K562 (cell line): Measurements from ENCODE around the gene POLDIP3. TPM values are rescaled to one million over a fixed set of nuclear protein-coding genes. Genes with fewer than 3 reads are reported as not detected.

Source experiments
- ATAC-seq: fragments of 200-7000 bp; cut with Tn5 transposase; 3 replicates; pipeline ENCODE4 v1.9.1; 2020; ENCODE audit warnings: moderate library complexity
- BruUV-seq: library from RNA; stranded (reverse); fragments of 400-500 nt; replicated peaks from 2 replicates; lab custom pipeline; 2021; lab: Mats Ljungman, UMichigan
- CTCF ChIA-PET: fragments of 300-600 bp; formaldehyde crosslinking; extraction: SDS; loops from one replicate; lab custom pipeline; 2021; ENCODE audit warnings: low intra/inter-chr PET ratio; lab: Yijun Ruan, JAX
- POLR2A ChIA-PET: fragments of 300-600, 350-650 bp; sonication (Branson Sonifier 250); formaldehyde crosslinking; extraction: SDS; loops from one replicate; lab custom pipeline; 2021; ENCODE audit warnings: antibody characterized with exemption, inconsistent platforms; lab: Yijun Ruan, JAX
- DNase-seq, 4 experiments: peaks; one replicate each; pipeline versions ENCODE4 v3.0.0 to v3.0.0-alpha.2; 2011 to 2018; ENCODE audit warnings: low spot score in 3 of 4, mixed read lengths in 3 of 4; ENCODE audit errors: extremely low read depth in 1 of 4
- FAIRE-seq: peaks from 2 replicates; lab custom pipeline; 2011; peaks lifted over from hg19 to GRCh38; lab: Jason Lieb, UNC
- H2AFZ ChIP-seq: 2 replicates; pipeline ENCODE4 v1.6.0; 2011; ENCODE audit warnings: low read depth, low read length, control low read depth, inconsistent platforms
- H3K27ac ChIP-seq: fragments of 200-600 bp; 3 replicates; pipeline ENCODE4 v1.8.0; 2011; ENCODE audit warnings: low read depth, mild to moderate bottlenecking, control low read depth, inconsistent platforms, low read length, moderate library complexity, mixed read lengths; ENCODE audit errors: extremely low read depth
- H3K27me3 ChIP-seq, 2 experiments: fragments of 300-600 bp in 1 of 2; 2 replicates in 1 of 2; 3 replicates in 1 of 2; pipeline versions ENCODE4 v1.6.0 to v1.8.0; 2011; ENCODE audit warnings: inconsistent platforms in 2 of 2, low read length in 2 of 2, mild to moderate bottlenecking in 1 of 2, mixed read lengths in 1 of 2, moderate library complexity in 1 of 2; ENCODE audit not compliant: control insufficient read depth in 2 of 2, insufficient read depth in 2 of 2
- H3K36me3 ChIP-seq: fragments of 300-600 bp; 3 replicates; pipeline ENCODE4 v1.8.0; 2011; ENCODE audit warnings: mild to moderate bottlenecking, low read length, inconsistent platforms; ENCODE audit not compliant: control insufficient read depth, insufficient read depth
- H3K4me1 ChIP-seq, 2 experiments: fragments of 200-600 bp in 1 of 2; replicated peaks in 1 of 2; 2 replicates in 1 of 2; 3 replicates in 1 of 2; pipeline versions ENCODE4 v1.5.1 to v1.8.0; 2011; ENCODE audit warnings: inconsistent platforms in 2 of 2, low read length in 2 of 2, mild to moderate bottlenecking in 1 of 2, mixed read lengths in 1 of 2, moderate library complexity in 1 of 2; ENCODE audit not compliant: control insufficient read depth in 2 of 2, insufficient read depth in 2 of 2
- H3K4me2 ChIP-seq: 2 replicates; pipeline ENCODE4 v1.6.1; 2011; ENCODE audit warnings: low read length, control low read depth, inconsistent platforms, mixed read lengths; ENCODE audit not compliant: insufficient read depth
- H3K4me3 ChIP-seq: fragments of 200-600 bp; sonication (generic), shearing (Covaris generic); 2 replicates; pipeline ENCODE4 v1.5.1; 2016; ENCODE audit warnings: control low read depth, inconsistent platforms
- H3K79me2 ChIP-seq: fragments of 200-600 bp; 3 replicates; pipeline ENCODE4 v1.8.0; 2011; ENCODE audit warnings: low read length, inconsistent platforms; ENCODE audit not compliant: control insufficient read depth, insufficient read depth
- H3K9ac ChIP-seq, 2 experiments: 2 replicates each; pipeline versions ENCODE4 v1.6.0 to v1.6.1; 2011; ENCODE audit warnings: low read depth in 2 of 2, low read length in 2 of 2, control low read depth in 1 of 2, inconsistent platforms in 1 of 2, mild to moderate bottlenecking in 1 of 2, mixed read lengths in 1 of 2; ENCODE audit not compliant: insufficient read depth in 1 of 2
- H3K9me1 ChIP-seq: one replicate; pipeline ENCODE4 v1.6.0; 2011; ENCODE audit warnings: inconsistent platforms, mild to moderate bottlenecking, low read length, moderate library complexity; ENCODE audit not compliant: control insufficient read depth, insufficient read depth
- H3K9me3 ChIP-seq: replicated peaks from 2 replicates; pipeline ENCODE4 v1.5.1; 2011; ENCODE audit warnings: low read depth, low read length, inconsistent platforms; ENCODE audit not compliant: control insufficient read depth, insufficient read depth
- H4K20me1 ChIP-seq: replicated peaks from 2 replicates; pipeline ENCODE4 v1.6.1; 2011; ENCODE audit warnings: low read length, inconsistent platforms, mixed read lengths; ENCODE audit not compliant: control insufficient read depth, insufficient read depth
- FOXJ3 ChIP-seq: sonication (generic); formaldehyde crosslinking; IDR thresholded peaks from 2 replicates; pipeline ENCODE4 v1.4.0; 2020; ENCODE audit warnings: mild to moderate bottlenecking, missing genetic modification reagents
- KDM5B ChIP-seq: fragments of 200-600 bp; sonication (generic); IDR thresholded peaks from 2 replicates; pipeline ENCODE4 v1.6.1; 2012; ENCODE audit warnings: low read depth, mild to moderate bottlenecking, moderate library complexity, low read length, control low read depth, inconsistent platforms; ENCODE audit not compliant: insufficient replicate concordance
- LARP7 ChIP-seq: fragments of 450-650 bp; IDR thresholded peaks from 2 replicates; pipeline ENCODE4 v1.6.1; 2016
- MECOM ChIP-seq: fragments of 250-450 bp; sonication (Bioruptor Pico); IDR thresholded peaks from 2 replicates; pipeline ENCODE4 v1.8.0; 2022; ENCODE audit warnings: inconsistent platforms
- PTTG1 ChIP-seq: fragments of 450-650 bp; IDR thresholded peaks from 2 replicates; pipeline ENCODE4 v1.6.1; 2016; ENCODE audit warnings: low read depth, mild to moderate bottlenecking, missing genetic modification characterization, missing compliant biosample characterization
- SAFB ChIP-seq: fragments of 200-400 bp; formaldehyde crosslinking; IDR thresholded peaks from 2 replicates; pipeline ENCODE4 v1.6.1; 2017; ENCODE audit warnings: low read depth, low read length, borderline replicate concordance
- ZNF507 ChIP-seq: conservative IDR thresholded peaks from 2 replicates; pipeline ENCODE4 v1.6.1; 2017; ENCODE audit warnings: missing genetic modification characterization, missing compliant biosample characterization
- ZSCAN29 ChIP-seq: fragments of 450-650 bp; IDR thresholded peaks from 2 replicates; pipeline ENCODE4 v1.6.1; 2017
- WGBS: fragments of 100-300 bp; shearing (Covaris generic); methylation state at CpG from one replicate; pipeline ENCODE4 v1.1.6; 2016; ENCODE audit warnings: low coverage, mixed read lengths; ENCODE audit not compliant: insufficient coverage; ENCODE audit errors: missing lambda C conversion rate; 5-methylcytosine and 5-hydroxymethylcytosine counted together
- in situ Hi-C: fragments of 300-500 bp; cut with MboI; formaldehyde crosslinking; loops from 4 replicates; pipeline ENCODE4 v1.15.0; 2018; ENCODE audit warnings: inconsistent platforms, mixed read lengths
- intact Hi-C: fragments of 100-400 bp; cut with micrococcal nuclease; formaldehyde crosslinking; loops from 2 replicates; pipeline ENCODE4 v1.14.2; 2022
- polyA plus RNA-seq, 8 experiments: library from polyadenylated mRNA; depleted of rRNA in 4 of 8; stranded (reverse) in 5 of 8; unstranded in 3 of 8; fragments of >200 nt; fragmentation: Nextera tagmentation in 2 of 8; fragmentation: Illumina TruSeq in 1 of 8; extraction: Ambion mirVana in 2 of 8; extraction: Trizol in 1 of 8; gene quantifications; 2 replicates each; pipeline versions ENCODE4 v1.2.1 to v1.2.3, GENCODE V29; 2011 to 2014; ENCODE audit warnings: inconsistent platforms in 1 of 8, missing spikeins in 1 of 8
- total RNA-seq, 7 experiments: library from RNA; depleted of rRNA in 6 of 7; stranded (reverse); fragments of >200 nt in 6 of 7; fragmentation: Illumina TruSeq in 2 of 7; extraction: Trizol in 2 of 7; gene quantifications; 2 replicates each; pipeline versions ENCODE4 v1.2.1 to v1.2.3, GENCODE V29; 2011 to 2021; ENCODE audit warnings: low replicate concordance in 1 of 7
- TF ChIP-seq, protein P1 (sequence below): fragments of 450-650 bp; IDR thresholded peaks from 2 replicates; pipeline ENCODE4 v1.6.1; 2016; ENCODE audit warnings: low read depth
- TF ChIP-seq, protein P2 (sequence below): sonication (generic); formaldehyde crosslinking; IDR thresholded peaks from 2 replicates; pipeline ENCODE4 v1.9.0; 2022; ENCODE audit warnings: mild to moderate bottlenecking, missing genetic modification reagents
- TF ChIP-seq, protein P3 (sequence below): fragments of 450-650 bp; IDR thresholded peaks from 2 replicates; pipeline ENCODE4 v1.6.1; 2018; ENCODE audit warnings: mild to moderate bottlenecking, low read depth; ENCODE audit not compliant: partially characterized antibody
- TF ChIP-seq, protein P4 (sequence below): fragments of 450-650 bp; IDR thresholded peaks from 2 replicates; pipeline ENCODE4 v1.6.1; 2016

Gene POLDIP3
- total and polyA plus RNA-seq, 9 of the 15 experiments (the other 6 are each of a cell fraction or from before 2014, with no cell fraction given), result 14.3 to 53.0 (median 26.3) TPM

DNA sequence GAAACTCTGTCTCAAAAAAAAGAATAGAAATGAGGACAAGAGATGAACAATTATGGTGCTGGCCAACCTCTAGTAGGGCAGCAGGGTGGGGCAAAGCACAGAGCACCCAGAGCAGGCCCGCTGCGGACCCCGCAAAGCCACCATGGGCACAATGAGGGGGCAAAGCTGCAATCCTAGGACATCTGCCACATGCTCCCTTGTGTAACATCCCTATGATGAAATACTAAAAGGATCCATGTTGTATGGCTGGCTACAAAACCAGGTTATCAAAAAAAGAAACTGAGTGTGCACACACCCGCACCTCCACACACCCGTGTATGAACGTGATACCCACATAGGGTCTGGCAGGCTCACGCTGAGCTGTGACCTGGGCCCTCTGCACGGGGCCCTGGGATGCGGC, 18.3 kb upstream of the POLDIP3 start:
- ChIA-PET CTCF (no interaction called here), POLR2A (interaction anchor here (0.6 to 2.2 kb wide), 4 partner anchors 18 to 339 kb away, joined by 3 to 15 read pairs (median 3); partner anchors contain the start of genes POLDIP3 and SERHL2)
- H3K9me3 ChIP-seq, result no peaks in the 10 kb centered on the region
- ATAC-seq (no peak), FAIRE-seq (no peak), DNase-seq (no peak)
- in situ Hi-C loops, result no loop called here
- H4K20me1 ChIP-seq, result no peaks in the 10 kb centered on the region
- H3K4me2 ChIP-seq, result no peak overlapping the region
- no peaks in the 10 kb centered on the region for H3K27me3 ChIP-seq
- no peaks in the 10 kb centered on the region for H3K9me1 ChIP-seq
- peaks cover 55% of the 10 kb centered on the region; the same call in 1 of the 3 replicates for H3K36me3 ChIP-seq
- 93% methylated on average over 9 of the region's 9 CpGs for WGBS
- no peak overlapping the region for H3K9ac ChIP-seq
- H3K4me3 ChIP-seq, result no peak overlapping the region
- H3K79me2 ChIP-seq, result no peaks in the 10 kb centered on the region
- no TSS peak for BruUV-seq
- intact Hi-C loops, result no loop called here
- peaks cover 0 to 8% of the 10 kb centered on the region in 2 experiments; a peak in 1 of 5 replicates for H3K4me1 ChIP-seq
- no peak overlapping the region for H2AFZ ChIP-seq
- no peak overlapping the region for H3K27ac ChIP-seq
- TF ChIP-seq PTTG1 (tag) (no peak), ZNF507 (tag) (no peak), LARP7 (no peak), KDM5B (no peak), SAFB (no peak), ZSCAN29 (no peak), MECOM (CRISPR knock-in tag) (no peak), FOXJ3 (no peak)
- TF ChIP-seq, protein P1, sequence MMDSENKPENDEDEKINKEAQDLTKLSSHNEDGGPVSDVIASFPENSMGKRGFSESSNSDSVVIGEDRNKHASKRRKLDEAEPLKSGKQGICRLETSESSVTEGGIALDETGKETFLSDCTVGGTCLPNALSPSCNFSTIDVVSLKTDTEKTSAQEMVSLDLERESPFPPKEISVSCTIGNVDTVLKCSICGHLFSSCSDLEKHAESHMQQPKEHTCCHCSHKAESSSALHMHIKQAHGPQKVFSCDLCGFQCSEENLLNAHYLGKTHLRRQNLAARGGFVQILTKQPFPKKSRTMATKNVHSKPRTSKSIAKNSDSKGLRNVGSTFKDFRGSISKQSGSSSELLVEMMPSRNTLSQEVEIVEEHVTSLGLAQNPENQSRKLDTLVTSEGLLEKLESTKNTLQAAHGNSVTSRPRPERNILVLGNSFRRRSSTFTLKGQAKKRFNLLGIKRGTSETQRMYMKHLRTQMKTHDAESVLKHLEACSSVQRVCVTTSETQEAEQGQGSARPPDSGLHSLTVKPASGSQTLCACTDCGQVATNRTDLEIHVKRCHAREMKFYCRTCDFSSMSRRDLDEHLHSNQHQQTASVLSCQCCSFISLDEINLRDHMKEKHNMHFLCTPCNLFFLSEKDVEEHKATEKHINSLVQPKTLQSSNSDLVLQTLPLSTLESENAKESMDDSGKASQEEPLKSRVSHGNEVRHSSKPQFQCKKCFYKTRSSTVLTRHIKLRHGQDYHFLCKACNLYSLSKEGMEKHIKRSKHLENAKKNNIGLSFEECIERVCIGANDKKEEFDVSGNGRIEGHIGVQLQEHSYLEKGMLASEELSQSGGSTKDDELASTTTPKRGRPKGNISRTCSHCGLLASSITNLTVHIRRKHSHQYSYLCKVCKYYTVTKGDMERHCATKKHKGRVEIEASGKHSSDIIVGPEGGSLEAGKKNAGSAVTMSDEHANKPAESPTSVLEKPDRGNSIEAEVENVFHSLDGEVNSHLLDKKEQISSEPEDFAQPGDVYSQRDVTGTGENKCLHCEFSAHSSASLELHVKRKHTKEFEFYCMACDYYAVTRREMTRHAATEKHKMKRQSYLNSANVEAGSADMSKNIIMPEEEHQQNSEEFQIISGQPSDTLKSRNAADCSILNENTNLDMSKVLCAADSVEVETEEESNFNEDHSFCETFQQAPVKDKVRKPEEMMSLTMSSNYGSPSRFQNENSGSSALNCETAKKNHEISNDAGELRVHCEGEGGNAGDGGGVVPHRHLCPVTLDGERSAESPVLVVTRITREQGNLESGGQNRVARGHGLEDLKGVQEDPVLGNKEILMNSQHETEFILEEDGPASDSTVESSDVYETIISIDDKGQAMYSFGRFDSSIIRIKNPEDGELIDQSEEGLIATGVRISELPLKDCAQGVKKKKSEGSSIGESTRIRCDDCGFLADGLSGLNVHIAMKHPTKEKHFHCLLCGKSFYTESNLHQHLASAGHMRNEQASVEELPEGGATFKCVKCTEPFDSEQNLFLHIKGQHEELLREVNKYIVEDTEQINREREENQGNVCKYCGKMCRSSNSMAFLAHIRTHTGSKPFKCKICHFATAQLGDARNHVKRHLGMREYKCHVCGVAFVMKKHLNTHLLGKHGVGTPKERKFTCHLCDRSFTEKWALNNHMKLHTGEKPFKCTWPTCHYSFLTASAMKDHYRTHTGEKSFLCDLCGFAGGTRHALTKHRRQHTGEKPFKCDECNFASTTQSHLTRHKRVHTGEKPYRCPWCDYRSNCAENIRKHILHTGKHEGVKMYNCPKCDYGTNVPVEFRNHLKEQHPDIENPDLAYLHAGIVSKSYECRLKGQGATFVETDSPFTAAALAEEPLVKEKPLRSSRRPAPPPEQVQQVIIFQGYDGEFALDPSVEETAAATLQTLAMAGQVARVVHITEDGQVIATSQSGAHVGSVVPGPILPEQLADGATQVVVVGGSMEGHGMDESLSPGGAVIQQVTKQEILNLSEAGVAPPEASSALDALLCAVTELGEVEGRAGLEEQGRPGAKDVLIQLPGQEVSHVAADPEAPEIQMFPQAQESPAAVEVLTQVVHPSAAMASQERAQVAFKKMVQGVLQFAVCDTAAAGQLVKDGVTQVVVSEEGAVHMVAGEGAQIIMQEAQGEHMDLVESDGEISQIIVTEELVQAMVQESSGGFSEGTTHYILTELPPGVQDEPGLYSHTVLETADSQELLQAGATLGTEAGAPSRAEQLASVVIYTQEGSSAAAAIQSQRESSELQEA, result no peak
- TF ChIP-seq, protein P2, sequence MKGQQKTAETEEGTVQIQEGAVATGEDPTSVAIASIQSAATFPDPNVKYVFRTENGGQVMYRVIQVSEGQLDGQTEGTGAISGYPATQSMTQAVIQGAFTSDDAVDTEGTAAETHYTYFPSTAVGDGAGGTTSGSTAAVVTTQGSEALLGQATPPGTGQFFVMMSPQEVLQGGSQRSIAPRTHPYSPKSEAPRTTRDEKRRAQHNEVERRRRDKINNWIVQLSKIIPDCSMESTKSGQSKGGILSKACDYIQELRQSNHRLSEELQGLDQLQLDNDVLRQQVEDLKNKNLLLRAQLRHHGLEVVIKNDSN, result no peak
- TF ChIP-seq, protein P3, sequence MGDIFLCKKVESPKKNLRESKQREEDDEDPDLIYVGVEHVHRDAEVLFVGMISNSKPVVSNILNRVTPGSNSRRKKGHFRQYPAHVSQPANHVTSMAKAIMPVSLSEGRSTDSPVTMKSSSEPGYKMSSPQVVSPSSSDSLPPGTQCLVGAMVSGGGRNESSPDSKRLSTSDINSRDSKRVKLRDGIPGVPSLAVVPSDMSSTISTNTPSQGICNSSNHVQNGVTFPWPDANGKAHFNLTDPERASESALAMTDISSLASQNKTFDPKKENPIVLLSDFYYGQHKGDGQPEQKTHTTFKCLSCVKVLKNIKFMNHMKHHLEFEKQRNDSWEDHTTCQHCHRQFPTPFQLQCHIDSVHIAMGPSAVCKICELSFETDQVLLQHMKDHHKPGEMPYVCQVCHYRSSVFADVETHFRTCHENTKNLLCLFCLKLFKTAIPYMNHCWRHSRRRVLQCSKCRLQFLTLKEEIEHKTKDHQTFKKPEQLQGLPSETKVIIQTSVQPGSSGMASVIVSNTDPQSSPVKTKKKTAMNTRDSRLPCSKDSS, result no peak
- TF ChIP-seq, protein P4, sequence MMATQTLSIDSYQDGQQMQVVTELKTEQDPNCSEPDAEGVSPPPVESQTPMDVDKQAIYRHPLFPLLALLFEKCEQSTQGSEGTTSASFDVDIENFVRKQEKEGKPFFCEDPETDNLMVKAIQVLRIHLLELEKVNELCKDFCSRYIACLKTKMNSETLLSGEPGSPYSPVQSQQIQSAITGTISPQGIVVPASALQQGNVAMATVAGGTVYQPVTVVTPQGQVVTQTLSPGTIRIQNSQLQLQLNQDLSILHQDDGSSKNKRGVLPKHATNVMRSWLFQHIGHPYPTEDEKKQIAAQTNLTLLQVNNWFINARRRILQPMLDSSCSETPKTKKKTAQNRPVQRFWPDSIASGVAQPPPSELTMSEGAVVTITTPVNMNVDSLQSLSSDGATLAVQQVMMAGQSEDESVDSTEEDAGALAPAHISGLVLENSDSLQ, result no peak
